ENCODE data around the gene KRT10. TPM values are rescaled to one million over a fixed set of nuclear protein-coding genes. Genes with fewer than 3 reads are reported as not detected.

Gene KRT10
- total RNA-seq, 1 donor: 12.2 TPM

Other genes starting within 250 kb of the KRT10 start
- 112 and 119 TPM in 2 replicates for gene SMARCE1, start 174.8 kb downstream of the KRT10 start, total RNA-seq (ENCODE audit: low replicate concordance)
- gene KRT222, start 157.4 kb downstream of the KRT10 start, total RNA-seq (ENCODE audit: low replicate concordance): not detected in 2 replicates
- gene KRT24, start 118.9 kb downstream of the KRT10 start, total RNA-seq (ENCODE audit: low replicate concordance): not detected in 2 replicates
- not detected in 2 replicates for gene KRT25, start 67.3 kb downstream of the KRT10 start, total RNA-seq (ENCODE audit: low replicate concordance)
- gene KRT26, start 50.4 kb downstream of the KRT10 start, total RNA-seq (ENCODE audit: low replicate concordance): not detected in 2 replicates
- not detected in 2 replicates for gene KRT27, start 40.1 kb downstream of the KRT10 start, total RNA-seq (ENCODE audit: low replicate concordance)
- not detected in 2 replicates for gene KRT28, start 22.7 kb downstream of the KRT10 start, total RNA-seq (ENCODE audit: low replicate concordance)
- gene KRT12, start 44.6 kb upstream of the KRT10 start, total RNA-seq (ENCODE audit: low replicate concordance): not detected in 2 replicates
- gene KRT20, start 62.6 kb upstream of the KRT10 start, total RNA-seq (ENCODE audit: low replicate concordance): not detected in 2 replicates
- not detected in 2 replicates for gene KRT23, start 115.0 kb upstream of the KRT10 start, total RNA-seq (ENCODE audit: low replicate concordance)
- gene KRT39, start 144.3 kb upstream of the KRT10 start, total RNA-seq (ENCODE audit: low replicate concordance): not detected in 2 replicates
- not detected in 2 replicates for gene KRT40, start 161.7 kb upstream of the KRT10 start, total RNA-seq (ENCODE audit: low replicate concordance)
- gene KRTAP3-3, start 171.6 kb upstream of the KRT10 start, total RNA-seq (ENCODE audit: low replicate concordance): not detected in 2 replicates
- not detected in 2 replicates for gene KRTAP3-2, start 177.3 kb upstream of the KRT10 start, total RNA-seq (ENCODE audit: low replicate concordance)
- gene KRTAP3-1, start 186.5 kb upstream of the KRT10 start, total RNA-seq (ENCODE audit: low replicate concordance): not detected in 2 replicates
- gene KRTAP1-5, start 204.6 kb upstream of the KRT10 start, total RNA-seq (ENCODE audit: low replicate concordance): 1.4 TPM in 1 of 2 replicates, not detected in the other
- not detected in 2 replicates for gene KRTAP1-4, start 207.6 kb upstream of the KRT10 start, total RNA-seq (ENCODE audit: low replicate concordance)
- gene KRTAP1-3, start 212.3 kb upstream of the KRT10 start, total RNA-seq (ENCODE audit: low replicate concordance): not detected in 2 replicates
- not detected in 2 replicates for gene KRTAP1-1, start 218.8 kb upstream of the KRT10 start, total RNA-seq (ENCODE audit: low replicate concordance)
- gene KRTAP2-1, start 224.7 kb upstream of the KRT10 start, total RNA-seq (ENCODE audit: low replicate concordance): not detected in 2 replicates
- not detected in 2 replicates for gene KRTAP2-2, start 232.6 kb upstream of the KRT10 start, total RNA-seq (ENCODE audit: low replicate concordance)
- gene KRTAP2-3, start 237.5 kb upstream of the KRT10 start, total RNA-seq (ENCODE audit: low replicate concordance): not detected in 2 replicates
- not detected in 2 replicates for gene KRTAP2-4, start 243.3 kb upstream of the KRT10 start, total RNA-seq (ENCODE audit: low replicate concordance)

Measured in fibroblast of the aortic adventitia (primary cell).